H1 (cell line): ENCODE measurements around the gene ZMIZ1. TPM values are rescaled to one million over a fixed set of nuclear protein-coding genes. Genes with fewer than 3 reads are reported as not detected.

ENCODE experiments used
- CTCF ChIA-PET: fragments of 300-600 bp; sonication (Branson Sonifier 250); formaldehyde crosslinking; loops from one replicate; lab custom pipeline; 2021; ENCODE audit not compliant: partially characterized antibody; lab: Charles Lee
- POLR2A ChIA-PET: fragments of 300-600 bp; sonication (Branson Sonifier 250); formaldehyde crosslinking; loops from one replicate; lab custom pipeline; 2021; ENCODE audit warnings: inconsistent platforms; ENCODE audit not compliant: partially characterized antibody; lab: Charles Lee
- DNase-seq, 2 experiments: peaks; one replicate each; pipeline versions ENCODE4 v3.0.0 to v3.0.0-alpha.2; 2010 to 2022; ENCODE audit warnings: low spot score in 2 of 2, low read depth in 1 of 2, mixed read lengths in 1 of 2
- FAIRE-seq: peaks from 2 replicates; lab custom pipeline; 2011; peaks lifted over from hg19 to GRCh38; lab: Jason Lieb, UNC
- H2AFZ ChIP-seq: 2 replicates; pipeline ENCODE4 v1.8.1; 2012; ENCODE audit warnings: low read length, inconsistent platforms
- H2AK5ac ChIP-seq: 2 replicates; pipeline ENCODE4 v1.6.1; 2013; ENCODE audit warnings: low read depth, low read length
- H2BK120ac ChIP-seq: replicated peaks from 2 replicates; pipeline ENCODE3; 2013; ENCODE audit warnings: low read depth, low read length, inconsistent platforms
- H2BK12ac ChIP-seq: 2 replicates; pipeline ENCODE4 v1.6.1; 2013; ENCODE audit warnings: low read depth, low read length
- H2BK15ac ChIP-seq: 2 replicates; pipeline ENCODE4 v1.6.1; 2013; ENCODE audit warnings: low read length
- H2BK20ac ChIP-seq: 2 replicates; pipeline ENCODE4 v1.6.1; 2013; ENCODE audit warnings: low read length
- H2BK5ac ChIP-seq: 2 replicates; pipeline ENCODE4 v1.6.1; 2013; ENCODE audit warnings: low read depth, low read length
- H3K14ac ChIP-seq: 2 replicates; pipeline ENCODE4 v1.6.1; 2013; ENCODE audit warnings: inconsistent platforms; ENCODE audit not compliant: insufficient read length
- H3K18ac ChIP-seq: 2 replicates; pipeline ENCODE4 v1.6.1; 2013; ENCODE audit warnings: low read length; ENCODE audit errors: extremely low read depth
- H3K23ac ChIP-seq: 2 replicates; pipeline ENCODE4 v1.6.1; 2013; ENCODE audit warnings: inconsistent platforms; ENCODE audit not compliant: insufficient read length
- H3K23me2 ChIP-seq: 2 replicates; pipeline ENCODE4 v1.6.1; 2013; ENCODE audit warnings: low read depth, low read length
- H3K27ac ChIP-seq: 2 replicates; pipeline ENCODE4 v1.6.1; 2011; ENCODE audit warnings: low read depth, low read length, inconsistent platforms
- H3K27me3 ChIP-seq, 4 experiments: replicated peaks in 1 of 4; 1 replicate in 1 of 4; 2 replicates in 3 of 4; pipeline versions ENCODE4 v1.6.1 to v1.8.1; 2011 to 2013; ENCODE audit warnings: low read length in 3 of 4, mild to moderate bottlenecking in 3 of 4, inconsistent platforms in 2 of 4, mixed read lengths in 2 of 4, moderate library complexity in 1 of 4; ENCODE audit not compliant: control insufficient read depth in 3 of 4, insufficient read depth in 3 of 4; ENCODE audit errors: extremely low read depth in 1 of 4
- H3K36me3 ChIP-seq, 4 experiments: 2 replicates each; pipeline versions ENCODE4 v1.6.1 to v1.8.1; 2011 to 2013; ENCODE audit warnings: mild to moderate bottlenecking in 4 of 4, low read length in 3 of 4, moderate library complexity in 2 of 4, control low read depth in 1 of 4, inconsistent platforms in 1 of 4; ENCODE audit not compliant: insufficient read depth in 4 of 4, control insufficient read depth in 2 of 4
- H3K4ac ChIP-seq: replicated peaks from 2 replicates; pipeline ENCODE3; 2013; ENCODE audit warnings: low read length, low read depth, mixed read lengths, inconsistent platforms; ENCODE audit not compliant: insufficient read length
- H3K4me1 ChIP-seq, 4 experiments: replicated peaks in 1 of 4; 1 replicate in 1 of 4; 2 replicates in 3 of 4; pipeline versions ENCODE4 v1.6.1 to v1.8.1; 2011 to 2013; ENCODE audit warnings: low read length in 3 of 4, inconsistent platforms in 2 of 4, mixed read lengths in 1 of 4; ENCODE audit not compliant: insufficient read depth in 4 of 4, control insufficient read depth in 3 of 4
- H3K4me2 ChIP-seq, 2 experiments: 2 replicates each; pipeline versions ENCODE4 v1.6.1 to v1.8.1; 2011 to 2013; ENCODE audit warnings: low read depth in 2 of 2, low read length in 2 of 2, control low read depth in 1 of 2, inconsistent platforms in 1 of 2, mild to moderate bottlenecking in 1 of 2; ENCODE audit not compliant: insufficient read depth in 1 of 2
- H3K4me3 ChIP-seq, 4 experiments: fragments of 200-600, 300-600 bp in 1 of 4; sonication (generic), shearing (Covaris generic), sonication (Bioruptor Twin) in 1 of 4; 2 replicates each; pipeline versions ENCODE4 v1.5.1 to v1.8.1; 2011 to 2016; ENCODE audit warnings: low read length in 4 of 4, low read depth in 3 of 4, control low read depth in 2 of 4, inconsistent platforms in 2 of 4, mild to moderate bottlenecking in 2 of 4, mixed read lengths in 1 of 4, moderate library complexity in 1 of 4; ENCODE audit not compliant: insufficient read depth in 2 of 4; ENCODE audit errors: extremely low read depth in 1 of 4
- H3K56ac ChIP-seq: replicated peaks from 2 replicates; pipeline ENCODE3; 2013; ENCODE audit warnings: low read depth, mild to moderate bottlenecking, mixed read lengths, low read length, inconsistent platforms; ENCODE audit not compliant: insufficient read length
- H3K79me1 ChIP-seq: 2 replicates; pipeline ENCODE4 v1.6.1; 2013; ENCODE audit warnings: low read depth, low read length, control low read depth
- H3K79me2 ChIP-seq, 2 experiments: 2 replicates each; pipeline versions ENCODE4 v1.6.1 to v1.8.1; 2012 to 2013; ENCODE audit warnings: low read length in 2 of 2, mild to moderate bottlenecking in 2 of 2, inconsistent platforms in 1 of 2; ENCODE audit not compliant: insufficient read depth in 2 of 2, control insufficient read depth in 1 of 2
- H3K9ac ChIP-seq, 4 experiments: replicated peaks in 1 of 4; 1 replicate in 1 of 4; 2 replicates in 3 of 4; pipeline versions ENCODE4 v1.6.1 to v1.8.1; 2011 to 2013; ENCODE audit warnings: low read depth in 3 of 4, low read length in 3 of 4, control low read depth in 2 of 4, mild to moderate bottlenecking in 2 of 4, moderate library complexity in 2 of 4, inconsistent platforms in 1 of 4; ENCODE audit errors: extremely low read depth in 1 of 4
- H3K9me3 ChIP-seq, 2 experiments: 2 replicates each; pipeline versions ENCODE4 v1.6.1 to v1.8.1; 2012 to 2013; ENCODE audit warnings: mild to moderate bottlenecking in 2 of 2, moderate library complexity in 2 of 2, control low read depth in 1 of 2, inconsistent platforms in 1 of 2, low read depth in 1 of 2, low read length in 1 of 2, mixed read lengths in 1 of 2; ENCODE audit not compliant: insufficient read depth in 2 of 2
- H4K20me1 ChIP-seq, 2 experiments: replicated peaks in 1 of 2; 2 replicates each; pipeline versions ENCODE3 to v1.8.1; 2011 to 2013; ENCODE audit warnings: inconsistent platforms in 2 of 2, low read length in 2 of 2, mild to moderate bottlenecking in 1 of 2; ENCODE audit not compliant: insufficient read depth in 2 of 2, control insufficient read depth in 1 of 2
- H4K5ac ChIP-seq: 2 replicates; pipeline ENCODE4 v1.6.1; 2013; ENCODE audit warnings: low read length, low read depth, mixed read lengths, inconsistent platforms; ENCODE audit not compliant: insufficient read length
- H4K8ac ChIP-seq: 2 replicates; pipeline ENCODE4 v1.8.0; 2013; ENCODE audit warnings: mild to moderate bottlenecking, moderate library complexity, low read length, inconsistent platforms; ENCODE audit not compliant: insufficient read depth; ENCODE audit errors: extremely low read depth
- H4K91ac ChIP-seq: replicated peaks from 2 replicates; pipeline ENCODE3; 2013; ENCODE audit warnings: low read length, mixed read lengths, inconsistent platforms; ENCODE audit not compliant: insufficient read length
- CHD1 ChIP-seq: IDR thresholded peaks from 2 replicates; pipeline ENCODE4 v1.6.1; 2012; ENCODE audit warnings: low read depth, low read length, improper control_type of control experiment
- CREB1 ChIP-seq: IDR thresholded peaks from 2 replicates; pipeline ENCODE4 v1.6.1; 2012; ENCODE audit warnings: inconsistent platforms
- CTCF ChIP-seq, 3 experiments: IDR thresholded peaks; 1 replicate in 2 of 3; 2 replicates in 1 of 3; pipeline versions ENCODE4 v1.5.1 to v1.6.1; 2011; ENCODE audit warnings: low read length in 3 of 3, mild to moderate bottlenecking in 3 of 3, inconsistent platforms in 2 of 3, low read depth in 1 of 3, moderate library complexity in 1 of 3; ENCODE audit not compliant: insufficient read depth in 1 of 3; ENCODE audit errors: control extremely low read depth in 1 of 3
- RAD21 ChIP-seq, 2 experiments: IDR thresholded peaks in 1 of 2; conservative IDR thresholded peaks in 1 of 2; 2 replicates each; pipeline ENCODE4 v1.6.1; 2011; ENCODE audit warnings: low read depth in 2 of 2, low read length in 2 of 2, improper control_type of control experiment in 1 of 2, inconsistent platforms in 1 of 2, mild to moderate bottlenecking in 1 of 2, moderate library complexity in 1 of 2
- RBBP5 ChIP-seq: IDR thresholded peaks from 2 replicates; pipeline ENCODE4 v1.7.1; 2012; ENCODE audit warnings: low read depth, mild to moderate bottlenecking, inconsistent platforms, low read length, moderate library complexity, borderline replicate concordance
- SAP30 ChIP-seq: fragments of 300-600 bp; sonication (generic); IDR thresholded peaks from 2 replicates; pipeline ENCODE4 v1.7.1; 2012; ENCODE audit warnings: low read length, moderate library complexity, mild to moderate bottlenecking, inconsistent platforms; ENCODE audit not compliant: insufficient read depth, insufficient replicate concordance
- TAF7 ChIP-seq: optimal IDR thresholded peaks from 2 replicates; pipeline ENCODE3; 2011; ENCODE audit warnings: low read depth, mild to moderate bottlenecking, inconsistent platforms, low read length, moderate library complexity, borderline replicate concordance
- WGBS, 2 experiments: shearing (Covaris generic) in 1 of 2; methylation state at CpG; one replicate each; pipeline versions ENCODE4 v1.1.6 to v1.1.7; 2013 to 2015; ENCODE audit warnings: low lambda C conversion rate in 2 of 2, mixed read lengths in 2 of 2, inconsistent platforms in 1 of 2, low coverage in 1 of 2, missing lambda C conversion rate in 1 of 2; ENCODE audit not compliant: insufficient replicate concordance in 2 of 2, insufficient coverage in 1 of 2, insufficient read length in 1 of 2; ENCODE audit errors: extremely low coverage in 1 of 2, missing lambda C conversion rate in 1 of 2; 5-methylcytosine and 5-hydroxymethylcytosine counted together
- polyA plus RNA-seq, 7 experiments: library from polyadenylated mRNA; depleted of rRNA in 3 of 7; stranded (reverse) in 5 of 7; unstranded in 2 of 7; fragments of >200 nt in 5 of 7; fragments of 200-250 nt in 2 of 7; gene quantifications; 1 replicate in 5 of 7; 2 replicates in 1 of 7; 4 replicates in 1 of 7; pipeline versions ENCODE4 v1.2.1 to v1.2.3, GENCODE V29; 2011 to 2013; ENCODE audit warnings: missing spikeins in 2 of 7, mixed read lengths in 2 of 7
- total RNA-seq: library from RNA; stranded (reverse); fragmentation: NEBNext Ultra II Directional; extraction: Animal tissue kit (Norgen Biotek cat#: 25700); gene quantifications from 2 replicates; pipeline ENCODE4 v1.2.1, GENCODE V29; 2021
- TF ChIP-seq, protein P1 (sequence below): IDR thresholded peaks from 2 replicates; pipeline ENCODE4 v1.6.1; 2012; ENCODE audit warnings: inconsistent platforms

The ZMIZ1 gene
- total and polyA plus RNA-seq, 2 of the 8 experiments (the other 6 are each of a cell fraction or from before 2014, with no cell fraction given): 8.1 to 28.0 TPM

- Histone ChIP-seq H3K23me2 (peaks cover 3% of the 10 kb centered on the region), H3K9me3 (no peaks in the 10 kb centered on the region), H2BK20ac (no peak overlapping the region), H2BK120ac (no peak overlapping the region), H3K4me3 (no peak overlapping the region), H2BK12ac (0 out of 2 replicates have a peak overlapping the region, but pooled peaks have one; percentile 27), H3K27me3 (no peaks in the 10 kb centered on the region), H3K4me2 (no peak overlapping the region), H2BK15ac (no peak overlapping the region), H4K5ac (no peak overlapping the region), H3K27ac (no peak overlapping the region), H4K8ac (no peak overlapping the region), H4K20me1 (peaks cover 0 to 12% of the 10 kb centered on the region in 2 experiments), H3K18ac (peak overlapping the region; percentile 32), H3K4me1 (peaks cover 0 to 34% (median 14%) of the 10 kb centered on the region in 4 experiments; a peak in 5 of 7 replicates), H3K36me3 (peaks cover 0 to 16% (median 4%) of the 10 kb centered on the region in 4 experiments; a peak in 4 of 8 replicates), H3K14ac (no peak overlapping the region), H2AFZ (no peak overlapping the region), H3K9ac (no peak overlapping the region), H3K79me1 (peaks cover 25% of the 10 kb centered on the region), H2BK5ac (peak overlapping the region; percentile 66; the same call in 1 of the 2 replicates), H3K56ac (no peak overlapping the region), H3K23ac (no peak overlapping the region), H3K79me2 (peaks cover 0 to 17% of the 10 kb centered on the region in 2 experiments; a peak in 3 of 4 replicates), H3K4ac (no peak overlapping the region), H4K91ac (no peak overlapping the region), H2AK5ac (peak overlapping the region; percentile 76; the same call in 1 of the 2 replicates)
- DNase-seq (no peak), FAIRE-seq (no peak)
- ChIA-PET POLR2A (interaction anchor here (1.5 to 2.1 kb wide), 2 partner anchors 8 to 11 kb away, joined by 3 to 9 read pairs; no protein-coding TSS in a partner anchor), CTCF (interaction anchor here (0.8 to 1.3 kb wide), 5 partner anchors 14 to 59 kb away, joined by 3 to 8 read pairs (median 3); no protein-coding TSS in a partner anchor)
- WGBS, 2 experiments: 80% methylated on average over 5 of the region's 5 CpGs; no CpG with 5 or more reads in 1 of the 2 experiments
- TF ChIP-seq TAF7 (no peak), RAD21 (IDR thresholded peaks at IDR 0.05 in 1 of 2, conservative IDR thresholded peaks at IDR 0.05 in 1 of 2; ENCODE audit: low read depth in 2 of 2, low read length in 2 of 2) (no peak), CHD1 (no peak), CREB1 (no peak), CTCF (IDR thresholded peaks at IDR 0.05; ENCODE audit: control extremely low read depth in 1 of 3, insufficient read depth in 1 of 3, low read depth in 1 of 3, low read length in 3 of 3) (no peak), RBBP5 (no peak), SAP30 (no peak)
- TF ChIP-seq, protein P1, sequence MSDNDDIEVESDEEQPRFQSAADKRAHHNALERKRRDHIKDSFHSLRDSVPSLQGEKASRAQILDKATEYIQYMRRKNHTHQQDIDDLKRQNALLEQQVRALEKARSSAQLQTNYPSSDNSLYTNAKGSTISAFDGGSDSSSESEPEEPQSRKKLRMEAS: no peak
Observed at GRCh38 chr10:79138449-79139123, 69.8 kb downstream of the ZMIZ1 start.
